Activated T-helper 1 cell treated with anti-CD3 and anti-CD28 coated beads, Interleukin-12 subunit alpha, Interleukin-12 subunit beta, Interleukin-2, Interleukin-4 antibody, amounts not matched to agents 30 ng/mL and 10 ng/mL and 1 ng/mL, durations not matched to agents 14 hours and 24 hours and 36 hours (primary cell): ENCODE results near the gene NOM1. TPM values are rescaled to one million over a fixed set of nuclear protein-coding genes. Genes with fewer than 3 reads are reported as not detected.

Experiments
- DNase-seq: peaks from one replicate; pipeline ENCODE4 v3.0.0; 2021; ENCODE audit warnings: low spot score
- H3K27ac Mint-ChIP-seq: one replicate; pipeline ENCODE4 v1.8.0; 2021; ENCODE audit warnings: mild to moderate bottlenecking, mixed read lengths
- H3K27me3 Mint-ChIP-seq: one replicate; pipeline ENCODE4 v1.8.0; 2022; ENCODE audit warnings: mild to moderate bottlenecking, moderate library complexity, mixed read lengths; ENCODE audit not compliant: insufficient read depth
- H3K36me3 Mint-ChIP-seq: one replicate; pipeline ENCODE4 v1.8.0; 2021; ENCODE audit warnings: low read depth, mixed read lengths
- H3K4me1 Mint-ChIP-seq: one replicate; pipeline ENCODE4 v1.8.0; 2021; ENCODE audit warnings: low read depth, mixed read lengths
- H3K4me3 Mint-ChIP-seq: one replicate; pipeline ENCODE4 v1.8.0; 2021; ENCODE audit warnings: mild to moderate bottlenecking, moderate library complexity, mixed read lengths
- H3K9me3 Mint-ChIP-seq: one replicate; pipeline ENCODE4 v1.8.0; 2021; ENCODE audit warnings: mixed read lengths
- intact Hi-C: fragments of 100-400 bp; cut with micrococcal nuclease; formaldehyde crosslinking; loops from one replicate; pipeline ENCODE4 v1.15.1; 2024
- total RNA-seq: library from RNA; stranded (reverse); gene quantifications from 2 replicates; pipeline ENCODE4 v1.2.3, GENCODE V29; 2022

NOM1 gene
- total RNA-seq, 1 donor from 2014 or later = 50.9 TPM

DNA sequence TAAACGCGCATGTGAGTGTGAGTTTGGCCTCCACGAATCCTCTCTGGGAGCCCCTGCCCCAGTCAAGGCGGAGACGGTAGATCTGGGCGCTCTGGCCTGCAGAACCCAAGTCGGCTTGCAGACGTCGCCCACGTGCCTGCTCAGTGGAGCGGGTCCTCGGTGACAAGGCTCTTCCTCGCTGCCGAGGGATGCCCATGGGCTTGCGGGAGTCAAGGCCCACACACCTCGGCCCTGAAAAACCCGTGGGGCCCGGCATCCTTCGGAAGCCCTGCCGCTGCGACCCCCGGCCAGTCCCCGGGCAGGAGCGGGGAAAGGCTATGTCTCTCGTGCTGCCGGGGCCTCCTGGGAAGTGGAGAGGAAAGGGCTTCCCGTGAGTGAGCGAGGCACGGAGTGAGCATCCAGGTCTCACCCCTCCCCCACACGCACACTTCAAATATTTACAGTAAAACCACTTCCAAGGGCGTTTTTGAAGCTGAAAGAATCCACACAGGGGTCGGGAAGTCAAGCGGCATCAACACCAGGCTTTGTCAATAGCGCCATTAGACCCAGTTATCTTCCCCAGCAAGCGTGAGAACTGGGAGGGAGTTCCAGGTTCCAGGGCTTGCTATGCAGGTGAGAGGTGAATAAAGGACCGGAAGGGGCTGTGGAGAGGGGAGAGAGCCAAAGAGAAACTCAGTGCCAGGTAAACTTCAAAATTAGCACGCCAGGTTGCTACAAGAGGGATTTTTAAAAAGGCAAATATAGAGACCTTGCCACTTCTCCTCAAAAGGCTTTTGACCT is 62.0 kb downstream of the NOM1 start:
- intact Hi-C loops = loop anchor here (2.0 kb wide), 1 partner anchor 679 kb away; no protein-coding TSS in a partner anchor
- peak overlapping the region; percentile 37 for H3K4me3 Mint-ChIP-seq
- H3K4me1 Mint-ChIP-seq = peaks cover 9% of the 10 kb centered on the region
- H3K27me3 Mint-ChIP-seq = peaks cover 82% of the 10 kb centered on the region
- no peak for DNase-seq
- H3K36me3 Mint-ChIP-seq = no peaks in the 10 kb centered on the region
- H3K9me3 Mint-ChIP-seq = no peaks in the 10 kb centered on the region
- H3K27ac Mint-ChIP-seq = peak overlapping the region; percentile 51

- Mint-ChIP-seq H3K27ac (no peak overlapping the region), H3K36me3 (no peaks in the 10 kb centered on the region), H3K27me3 (peaks cover 81% of the 10 kb centered on the region), H3K4me3 (no peak overlapping the region), H3K4me1 (peaks cover 14% of the 10 kb centered on the region), H3K9me3 (no peaks in the 10 kb centered on the region)
- intact Hi-C loops = no loop called here
- DNase-seq = no peak
Measured at GRCh38 chr7:157012113-157012547, 62.6 kb downstream of the NOM1 start.

DNA sequence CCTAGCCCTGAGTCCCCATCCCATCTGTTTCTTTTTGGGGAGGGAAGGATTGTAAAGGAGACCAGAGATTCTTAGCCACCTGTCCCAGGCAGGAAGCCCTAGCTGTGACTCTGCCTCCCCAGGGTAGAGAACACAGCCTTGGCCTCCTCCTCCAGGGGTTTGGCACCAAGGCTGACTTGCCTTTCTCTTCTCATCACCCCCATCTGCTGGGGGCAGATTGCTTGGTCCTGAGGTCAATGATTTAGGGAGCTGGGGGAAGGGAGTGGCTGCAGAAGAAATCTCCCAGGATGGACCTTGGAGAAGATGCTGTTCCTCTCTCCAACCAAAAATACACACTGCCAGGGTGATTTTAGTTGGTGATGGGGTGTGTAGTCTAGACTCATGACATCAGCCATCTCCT is 63.6 kb downstream of the NOM1 start:
- intact Hi-C loops = no loop called here
- peaks cover 14% of the 10 kb centered on the region for H3K4me1 Mint-ChIP-seq
- no peak overlapping the region for H3K27ac Mint-ChIP-seq
- H3K36me3 Mint-ChIP-seq = no peaks in the 10 kb centered on the region
- peaks cover 78% of the 10 kb centered on the region for H3K27me3 Mint-ChIP-seq
- H3K9me3 Mint-ChIP-seq = no peaks in the 10 kb centered on the region
- H3K4me3 Mint-ChIP-seq = no peak overlapping the region
- no peak for DNase-seq

GRCh38 chr7:157013602-157014549 is 64.4 kb downstream of the NOM1 start:
- Mint-ChIP-seq H3K4me1 (peaks cover 14% of the 10 kb centered on the region), H3K9me3 (no peaks in the 10 kb centered on the region), H3K27me3 (peaks cover 75% of the 10 kb centered on the region), H3K4me3 (no peak overlapping the region), H3K27ac (no peak overlapping the region), H3K36me3 (no peaks in the 10 kb centered on the region)
- DNase-seq = no peak
- intact Hi-C loops = no loop called here

GRCh38 chr7:157014635-157015555 is 65.4 kb downstream of the NOM1 start:
- peaks cover 78% of the 10 kb centered on the region for H3K27me3 Mint-ChIP-seq
- no peak for DNase-seq
- no peaks in the 10 kb centered on the region for H3K9me3 Mint-ChIP-seq
- H3K36me3 Mint-ChIP-seq = no peaks in the 10 kb centered on the region
- intact Hi-C loops = no loop called here
- H3K4me3 Mint-ChIP-seq = no peak overlapping the region
- no peak overlapping the region for H3K27ac Mint-ChIP-seq
- H3K4me1 Mint-ChIP-seq = peaks cover 14% of the 10 kb centered on the region

DNA sequence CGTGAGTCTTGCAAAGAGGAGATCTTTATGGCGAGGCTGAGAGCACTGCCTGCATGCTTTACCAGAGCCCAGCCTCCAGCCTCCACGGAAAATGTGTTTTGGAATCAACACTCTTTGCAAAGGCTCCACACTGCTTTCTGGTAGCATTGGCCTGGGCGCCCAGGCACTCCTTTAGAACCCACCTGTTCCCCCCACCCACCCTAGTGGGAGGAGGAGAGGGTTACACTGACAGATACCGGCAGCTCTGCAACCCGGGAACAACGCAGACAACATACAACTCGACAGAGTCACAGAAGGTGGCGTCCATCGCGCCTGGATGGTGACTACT is 66.5 kb downstream of the NOM1 start:
- intact Hi-C loops = loop anchor here (1.0 to 2.0 kb wide), 2 partner anchors 15 to 122 kb away; partner anchors contain the start of gene UBE3C
- no peaks in the 10 kb centered on the region for H3K36me3 Mint-ChIP-seq
- H3K4me1 Mint-ChIP-seq = peaks cover 14% of the 10 kb centered on the region
- H3K4me3 Mint-ChIP-seq = no peak overlapping the region
- H3K27me3 Mint-ChIP-seq = peaks cover 85% of the 10 kb centered on the region
- DNase-seq = no peak
- H3K27ac Mint-ChIP-seq = no peak overlapping the region
- no peaks in the 10 kb centered on the region for H3K9me3 Mint-ChIP-seq

DNA sequence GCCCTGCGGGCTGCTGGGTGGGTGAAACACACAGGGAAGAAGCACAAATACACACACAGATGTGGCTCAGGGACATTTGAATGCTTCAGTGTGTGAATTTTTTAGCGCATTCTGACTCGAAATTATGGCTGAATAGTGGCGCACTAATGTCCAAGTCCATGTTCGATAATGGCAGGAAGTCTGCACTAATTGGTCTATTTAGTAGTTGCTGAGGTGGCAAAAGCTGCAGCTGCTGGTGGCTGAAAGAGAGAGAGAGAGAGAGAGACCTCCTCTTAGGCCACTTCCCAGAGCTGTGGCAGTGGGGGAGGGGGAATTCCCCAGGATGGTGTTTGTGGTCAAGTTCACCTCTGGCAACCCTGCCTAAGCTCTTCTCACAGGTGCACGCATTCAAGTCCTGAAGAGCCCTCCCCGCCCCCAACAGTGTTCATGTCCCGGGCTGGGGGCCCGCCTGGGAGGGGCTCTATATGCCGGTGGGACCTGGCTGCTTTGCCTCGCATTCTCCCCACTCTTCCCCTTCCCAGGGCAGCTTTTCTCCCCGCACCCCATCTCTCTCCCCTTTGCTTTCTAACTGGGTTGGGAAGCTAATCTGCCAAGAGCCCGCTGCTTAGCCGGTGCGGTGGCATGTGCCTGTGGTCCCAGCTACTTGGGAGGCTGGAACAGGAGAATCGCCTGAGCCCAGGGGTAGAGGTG is 67.0 kb downstream of the NOM1 start:
- peak; percentile 20 for DNase-seq
- Mint-ChIP-seq H3K36me3 (no peaks in the 10 kb centered on the region), H3K9me3 (no peaks in the 10 kb centered on the region), H3K27ac (peak overlapping the region; percentile 44), H3K4me1 (peaks cover 14% of the 10 kb centered on the region), H3K4me3 (no peak overlapping the region), H3K27me3 (peaks cover 80% of the 10 kb centered on the region)
- intact Hi-C loops = loop anchor here (1.0 to 2.0 kb wide), 2 partner anchors 16 to 122 kb away; partner anchors contain the start of gene UBE3C

GRCh38 chr7:157017149-157017548 is 67.6 kb downstream of the NOM1 start:
- no peak overlapping the region for H3K27ac Mint-ChIP-seq
- peaks cover 14% of the 10 kb centered on the region for H3K4me1 Mint-ChIP-seq
- intact Hi-C loops = loop anchor here (2.0 kb wide), 1 partner anchor 16 kb away; no protein-coding TSS in a partner anchor
- H3K36me3 Mint-ChIP-seq = peaks cover under 1% of the 10 kb centered on the region
- H3K9me3 Mint-ChIP-seq = no peaks in the 10 kb centered on the region
- peaks cover 79% of the 10 kb centered on the region for H3K27me3 Mint-ChIP-seq
- DNase-seq = no peak
- H3K4me3 Mint-ChIP-seq = no peak overlapping the region

GRCh38 chr7:157017603-157018327 is 68.3 kb downstream of the NOM1 start:
- DNase-seq = no peak
- H3K27ac Mint-ChIP-seq = no peak overlapping the region
- intact Hi-C loops = loop anchor here (2.0 kb wide), 2 partner anchors 17 to 1549 kb away; no protein-coding TSS in a partner anchor
- peaks cover 2% of the 10 kb centered on the region for H3K36me3 Mint-ChIP-seq
- H3K4me3 Mint-ChIP-seq = no peak overlapping the region
- peaks cover 79% of the 10 kb centered on the region for H3K27me3 Mint-ChIP-seq
- peaks cover 14% of the 10 kb centered on the region for H3K4me1 Mint-ChIP-seq
- H3K9me3 Mint-ChIP-seq = no peaks in the 10 kb centered on the region

DNA sequence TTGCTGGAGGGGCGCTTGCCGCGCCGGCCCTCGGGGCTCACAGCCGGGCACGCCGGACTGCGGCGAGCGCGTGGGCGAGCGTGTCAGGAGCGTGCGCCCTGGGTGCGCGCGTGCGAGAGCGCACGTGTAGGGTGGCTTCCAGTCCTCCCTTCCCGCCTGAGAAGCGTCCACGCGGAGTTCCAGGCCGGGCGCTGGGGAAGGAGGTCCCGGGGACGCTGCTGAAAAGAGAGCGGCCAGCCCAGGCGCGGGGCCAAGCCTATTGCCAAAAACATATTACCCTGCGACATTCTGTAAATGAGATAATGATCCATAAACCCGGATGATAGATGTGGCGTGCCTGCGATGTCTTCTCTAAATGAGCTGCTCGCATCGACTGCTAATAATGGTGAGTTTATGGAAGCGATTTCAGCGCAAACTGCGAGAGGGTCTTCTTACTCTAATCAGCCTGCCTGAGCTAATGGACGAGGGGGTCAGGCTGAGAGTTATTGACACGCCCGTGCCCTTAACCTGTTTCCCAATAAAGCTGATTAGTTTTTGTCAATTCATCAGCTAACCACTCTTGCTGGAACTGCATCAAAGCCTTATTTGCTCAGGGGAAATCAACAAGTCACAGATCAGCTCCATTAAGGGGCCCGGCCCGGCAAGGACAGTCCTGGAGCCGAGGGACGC is 69.0 kb downstream of the NOM1 start:
- peaks cover 14% of the 10 kb centered on the region for H3K4me1 Mint-ChIP-seq
- H3K36me3 Mint-ChIP-seq = peaks cover 2% of the 10 kb centered on the region
- H3K27me3 Mint-ChIP-seq = peaks cover 79% of the 10 kb centered on the region
- H3K9me3 Mint-ChIP-seq = no peaks in the 10 kb centered on the region
- no peak overlapping the region for H3K27ac Mint-ChIP-seq
- no peak for DNase-seq
- no peak overlapping the region for H3K4me3 Mint-ChIP-seq
- intact Hi-C loops = loop anchor here (2.0 kb wide), 1 partner anchor 1550 kb away; no protein-coding TSS in a partner anchor
